D721Med (cell line): ENCODE data around the gene SCN2A.
"Not testable (repeated sequence)": the region's sequence is repeated elsewhere in the genome, so short reads cannot be mapped to it uniquely, and the experiment has no call there.

ENCODE experiments used
- DNase-seq: peaks from one replicate; pipeline ENCODE4 v3.0.0; 2011; ENCODE audit warnings: low spot score; ENCODE audit not compliant: insufficient read length
- FAIRE-seq: peaks from 2 replicates; lab custom pipeline; 2011; peaks lifted over from hg19 to GRCh38; lab: Jason Lieb, UNC
- TF ChIP-seq, protein P1 (sequence below): IDR thresholded peaks from 2 replicates; pipeline ENCODE4 v1.5.1; 2012; ENCODE audit warnings: mild to moderate bottlenecking, control low read depth; ENCODE audit not compliant: insufficient read depth; ENCODE audit errors: missing control alignments

The SCN2A gene

DNA sequence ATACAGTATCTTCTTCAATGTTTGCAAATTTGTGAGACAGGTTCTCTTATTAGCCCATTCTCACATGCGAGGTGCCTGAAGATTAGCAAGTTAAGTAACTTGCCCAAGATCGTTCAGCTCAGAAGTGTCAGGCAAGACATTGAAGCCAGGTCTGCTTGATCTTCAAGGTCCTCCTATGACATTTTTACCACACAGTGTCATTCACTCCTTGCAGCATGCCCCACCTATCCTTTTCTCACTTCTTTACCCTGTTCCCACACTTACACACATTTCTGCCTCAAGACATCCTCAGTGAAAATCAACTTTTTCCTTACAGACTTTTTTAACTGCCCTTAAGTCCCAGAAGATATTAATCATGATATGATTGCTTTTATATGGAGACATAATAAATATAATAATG lies 73.8 kb downstream of the SCN2A start:
- TF ChIP-seq, protein P1, sequence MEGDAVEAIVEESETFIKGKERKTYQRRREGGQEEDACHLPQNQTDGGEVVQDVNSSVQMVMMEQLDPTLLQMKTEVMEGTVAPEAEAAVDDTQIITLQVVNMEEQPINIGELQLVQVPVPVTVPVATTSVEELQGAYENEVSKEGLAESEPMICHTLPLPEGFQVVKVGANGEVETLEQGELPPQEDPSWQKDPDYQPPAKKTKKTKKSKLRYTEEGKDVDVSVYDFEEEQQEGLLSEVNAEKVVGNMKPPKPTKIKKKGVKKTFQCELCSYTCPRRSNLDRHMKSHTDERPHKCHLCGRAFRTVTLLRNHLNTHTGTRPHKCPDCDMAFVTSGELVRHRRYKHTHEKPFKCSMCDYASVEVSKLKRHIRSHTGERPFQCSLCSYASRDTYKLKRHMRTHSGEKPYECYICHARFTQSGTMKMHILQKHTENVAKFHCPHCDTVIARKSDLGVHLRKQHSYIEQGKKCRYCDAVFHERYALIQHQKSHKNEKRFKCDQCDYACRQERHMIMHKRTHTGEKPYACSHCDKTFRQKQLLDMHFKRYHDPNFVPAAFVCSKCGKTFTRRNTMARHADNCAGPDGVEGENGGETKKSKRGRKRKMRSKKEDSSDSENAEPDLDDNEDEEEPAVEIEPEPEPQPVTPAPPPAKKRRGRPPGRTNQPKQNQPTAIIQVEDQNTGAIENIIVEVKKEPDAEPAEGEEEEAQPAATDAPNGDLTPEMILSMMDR = no peak
- DNase-seq (no peak), FAIRE-seq (no peak)

DNA sequence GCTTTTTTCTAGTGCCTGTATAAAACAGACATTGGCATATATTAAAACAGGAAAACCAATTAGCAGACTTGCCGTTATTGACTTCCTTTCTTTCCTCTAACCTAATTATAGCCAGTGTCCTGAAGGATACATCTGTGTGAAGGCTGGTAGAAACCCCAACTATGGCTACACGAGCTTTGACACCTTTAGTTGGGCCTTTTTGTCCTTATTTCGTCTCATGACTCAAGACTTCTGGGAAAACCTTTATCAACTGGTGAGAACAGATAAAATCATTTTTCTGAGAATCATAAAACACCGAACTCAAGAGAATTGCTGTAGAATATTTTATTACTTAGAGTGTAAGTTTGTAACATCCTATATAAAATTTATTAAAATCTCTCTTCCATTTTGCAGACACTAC lies 74.3 kb downstream of the SCN2A start:
- TF ChIP-seq, protein P1 = no peak
- DNase-seq (no peak), FAIRE-seq (no peak)

DNA sequence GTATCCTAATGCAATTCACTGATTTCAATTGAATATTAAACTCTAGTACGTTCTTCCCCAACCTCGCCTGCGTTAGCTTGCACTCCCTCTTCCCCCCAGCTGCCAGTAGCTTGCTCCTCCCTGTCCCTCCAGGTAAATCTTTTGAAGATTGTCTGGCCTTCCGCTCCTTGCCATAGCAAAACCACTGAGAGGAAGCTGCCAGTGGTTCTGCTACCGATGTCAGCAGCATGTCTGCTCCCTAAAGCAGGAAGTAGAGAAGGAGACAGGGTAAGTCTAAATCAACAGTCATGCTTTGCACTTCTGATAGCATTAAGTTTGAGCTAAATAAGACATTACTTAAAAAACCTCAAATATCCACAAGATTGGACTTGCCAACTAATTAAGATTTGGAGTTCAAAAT lies 89.1 kb downstream of the SCN2A start:
- DNase-seq (no peak), FAIRE-seq (no peak)
- TF ChIP-seq, protein P1 = no peak

DNA sequence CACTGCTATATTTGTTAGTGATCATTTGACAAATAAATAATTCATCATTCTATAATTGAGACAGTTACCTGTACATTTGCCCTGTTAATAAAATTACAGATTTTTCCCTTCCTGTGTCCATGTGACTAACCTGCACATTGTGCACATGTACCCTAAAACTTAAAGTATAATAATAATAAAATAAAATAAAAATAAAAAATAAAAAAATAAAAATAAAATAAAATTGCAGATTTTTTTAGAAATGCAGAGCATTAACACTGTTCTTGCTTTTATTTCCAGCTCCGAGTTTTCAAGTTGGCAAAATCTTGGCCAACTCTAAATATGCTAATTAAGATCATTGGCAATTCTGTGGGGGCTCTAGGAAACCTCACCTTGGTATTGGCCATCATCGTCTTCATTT lies 105.1 kb downstream of the SCN2A start:
- not testable (repeated sequence) for DNase-seq, FAIRE-seq

DNA sequence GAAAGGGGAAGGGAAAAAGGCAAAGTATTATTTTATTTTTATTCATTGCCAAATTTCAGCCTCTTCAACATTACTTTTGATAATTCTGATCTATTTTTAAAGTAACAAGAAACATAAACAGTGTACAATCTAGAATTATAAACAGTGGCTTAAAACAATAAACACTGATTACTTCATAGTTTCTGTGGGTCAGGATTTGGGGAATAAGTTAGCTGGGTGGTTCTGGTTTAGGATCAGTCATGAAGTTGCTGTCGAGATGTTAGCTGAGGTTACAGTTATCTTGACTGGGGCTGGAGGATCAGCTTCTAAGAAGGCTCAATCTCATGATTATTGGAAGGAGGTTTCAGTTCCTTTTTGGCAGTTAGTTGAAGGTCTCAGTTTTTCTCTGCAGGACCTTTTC lies 109.2 kb downstream of the SCN2A start:
- TF ChIP-seq, protein P1 = no peak
- DNase-seq (no peak), FAIRE-seq (no peak)

DNA sequence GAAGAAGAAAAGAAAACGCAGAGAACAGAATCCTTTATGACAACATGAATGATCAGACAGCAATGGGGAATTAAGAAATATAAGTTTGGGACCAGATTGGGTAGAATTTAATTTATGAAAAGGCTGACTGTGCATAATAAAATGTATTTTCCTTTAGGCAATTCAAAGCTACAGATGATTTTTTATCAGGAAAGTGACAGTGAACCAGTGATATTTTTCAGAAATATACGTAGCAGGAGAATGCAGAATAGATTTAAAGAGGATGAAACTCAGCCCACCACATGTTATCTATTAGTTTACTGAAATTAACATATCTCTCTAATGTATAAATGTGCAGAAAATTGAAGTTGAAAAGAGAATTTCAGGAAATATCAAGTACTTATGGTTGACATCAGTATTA lies 110.0 kb downstream of the SCN2A start:
- DNase-seq (no peak), FAIRE-seq (no peak)
- TF ChIP-seq, protein P1 = no peak

DNA sequence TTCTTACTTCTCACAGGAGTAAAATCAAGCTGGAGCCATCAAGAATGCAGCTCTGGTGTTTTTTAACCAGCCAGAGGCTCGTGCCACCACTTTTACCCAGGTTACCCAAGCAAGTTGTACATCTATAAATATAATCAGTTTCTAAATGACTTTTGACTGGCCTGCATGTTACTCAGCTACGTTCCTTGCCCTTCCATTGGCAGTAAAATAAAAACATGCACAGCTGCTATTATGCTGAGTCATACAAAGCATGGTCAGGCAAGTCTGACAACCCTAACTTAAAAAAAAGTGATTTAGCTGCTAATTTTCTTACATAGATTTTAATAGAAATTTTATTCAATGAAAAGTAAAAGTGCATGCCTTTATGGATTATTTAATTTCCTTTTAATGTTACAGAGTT lies 118.5 kb downstream of the SCN2A start:
- DNase-seq = no peak
- FAIRE-seq = no peak
- TF ChIP-seq, protein P1 = no peak

DNA sequence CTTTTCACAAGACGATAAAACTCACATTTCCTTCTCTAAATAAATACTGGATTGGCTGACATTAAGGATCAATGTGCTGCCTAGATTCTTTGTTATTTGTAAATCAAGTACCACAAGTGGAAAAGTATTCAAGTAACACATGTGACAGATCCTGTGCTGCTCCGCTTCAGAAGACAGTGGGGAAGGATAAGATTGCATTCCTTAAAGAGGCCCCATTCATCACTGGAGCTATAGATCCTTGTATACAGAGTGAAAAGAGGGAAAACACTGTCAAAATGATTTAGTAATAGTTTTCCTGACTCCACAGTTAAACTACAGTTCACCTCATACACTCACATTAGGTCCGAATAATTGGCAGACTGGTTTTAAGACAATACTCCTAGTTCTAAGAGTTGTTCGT lies 122.3 kb downstream of the SCN2A start:
- DNase-seq (no peak), FAIRE-seq (no peak)
- TF ChIP-seq, protein P1 = no peak
